Osteocyte (in vitro differentiated cells): ENCODE results near the gene RASSF3. TPM values are rescaled to one million over a fixed set of nuclear protein-coding genes. Genes with fewer than 3 reads are reported as not detected.
"Not testable (repeated sequence)": the region's sequence is repeated elsewhere in the genome, so short reads cannot be mapped to it uniquely, and the experiment has no call there.

Experiments used
- DNase-seq: peaks from one replicate; pipeline ENCODE4 v3.0.0; 2021; ENCODE audit warnings: mixed read lengths; ENCODE audit not compliant: unreplicated experiment; ENCODE audit errors: extremely low spot score
- H3K27ac Mint-ChIP-seq: one replicate; pipeline ENCODE4 v1.8.0; 2021; ENCODE audit warnings: mild to moderate bottlenecking, mixed read lengths; ENCODE audit not compliant: unreplicated experiment
- H3K27me3 Mint-ChIP-seq: one replicate; pipeline ENCODE4 v1.8.0; 2021; ENCODE audit warnings: mixed read lengths; ENCODE audit not compliant: unreplicated experiment
- H3K36me3 Mint-ChIP-seq: one replicate; pipeline ENCODE4 v1.8.0; 2021; ENCODE audit warnings: mixed read lengths; ENCODE audit not compliant: unreplicated experiment
- H3K4me1 Mint-ChIP-seq: one replicate; pipeline ENCODE4 v1.8.0; 2021; ENCODE audit warnings: mixed read lengths; ENCODE audit not compliant: unreplicated experiment
- H3K4me3 Mint-ChIP-seq: one replicate; pipeline ENCODE4 v1.8.0; 2021; ENCODE audit warnings: mild to moderate bottlenecking, moderate library complexity, mixed read lengths; ENCODE audit not compliant: unreplicated experiment
- H3K9me3 Mint-ChIP-seq: one replicate; pipeline ENCODE4 v1.8.0; 2021; ENCODE audit warnings: mixed read lengths; ENCODE audit not compliant: unreplicated experiment
- CTCF ChIP-seq: fragments of 200-600 bp; sonication (generic); IDR thresholded peaks from 2 replicates; pipeline ENCODE4 v1.5.0; 2021; ENCODE audit warnings: antibody characterized with exemption, mild to moderate bottlenecking, moderate library complexity
- total RNA-seq: library from RNA; stranded (reverse); gene quantifications from 2 replicates; pipeline ENCODE4 v1.2.1, GENCODE V29; 2021

Gene RASSF3
- total RNA-seq, 1 donor from 2014 or later: 29.0 TPM

DNA sequence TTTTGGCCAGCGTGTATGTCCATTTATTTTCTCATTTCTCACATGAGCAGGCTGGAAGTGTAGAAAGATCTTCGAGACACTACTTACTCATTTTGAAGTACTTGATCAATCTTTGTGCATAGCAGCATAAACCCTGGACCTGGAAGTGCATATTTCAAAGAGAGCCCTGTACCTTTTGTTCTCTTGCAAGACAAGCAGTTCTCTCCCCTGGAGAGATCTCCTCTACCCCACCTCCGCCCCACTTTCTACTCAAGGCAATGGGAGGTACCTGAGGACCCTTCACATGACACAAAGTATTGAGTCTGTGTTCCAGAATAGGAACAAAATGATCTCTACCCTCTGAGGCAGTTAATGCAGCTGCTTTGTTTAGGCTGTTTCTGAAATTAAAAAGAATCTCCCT, 27.4 kb upstream of the RASSF3 start:
- DNase-seq: no peak
- H3K9me3 Mint-ChIP-seq: no peaks in the 10 kb centered on the region
- TF ChIP-seq CTCF: no peak
- no peaks in the 10 kb centered on the region for H3K36me3 Mint-ChIP-seq
- peaks cover 10% of the 10 kb centered on the region for H3K4me1 Mint-ChIP-seq
- H3K27ac Mint-ChIP-seq: no peak overlapping the region
- peaks cover 18% of the 10 kb centered on the region for H3K27me3 Mint-ChIP-seq
- no peak overlapping the region for H3K4me3 Mint-ChIP-seq

GRCh38 chr12:64583395-64583770, 26.9 kb upstream of the RASSF3 start:
- H3K27ac Mint-ChIP-seq, H3K9me3 Mint-ChIP-seq, H3K4me3 Mint-ChIP-seq, H3K36me3 Mint-ChIP-seq, H3K4me1 Mint-ChIP-seq, DNase-seq: not testable (repeated sequence)
- peaks cover 18% of the 10 kb centered on the region for H3K27me3 Mint-ChIP-seq

GRCh38 chr12:64583771-64584421, 26.4 kb upstream of the RASSF3 start:
- Mint-ChIP-seq H3K27me3 (peaks cover 18% of the 10 kb centered on the region), H3K27ac (no peak overlapping the region), H3K36me3 (no peaks in the 10 kb centered on the region), H3K9me3 (no peaks in the 10 kb centered on the region), H3K4me1 (peaks cover 10% of the 10 kb centered on the region), H3K4me3 (no peak overlapping the region)
- DNase-seq: no peak
- TF ChIP-seq CTCF: no peak

DNA sequence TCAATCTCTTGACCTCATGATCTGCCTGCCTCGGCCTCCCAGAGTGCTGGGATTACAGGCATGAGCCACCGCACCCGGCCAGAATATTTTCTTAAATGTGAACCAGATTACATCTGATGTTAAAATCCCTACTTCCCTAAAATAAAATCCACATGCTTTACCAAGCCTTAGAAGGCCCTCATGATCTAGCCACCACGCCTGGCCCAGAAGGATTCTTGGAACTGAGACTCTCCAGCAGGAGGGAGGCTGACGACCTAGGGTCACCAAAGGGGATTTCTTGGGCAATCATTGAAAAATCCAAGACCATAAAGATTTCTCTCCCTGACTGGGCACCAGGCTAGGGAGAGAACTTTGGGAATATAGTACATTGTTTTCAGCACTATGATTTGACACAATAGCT, 25.2 kb upstream of the RASSF3 start:
- peaks cover 10% of the 10 kb centered on the region for H3K4me1 Mint-ChIP-seq
- H3K27me3 Mint-ChIP-seq: peaks cover 18% of the 10 kb centered on the region
- H3K36me3 Mint-ChIP-seq: no peaks in the 10 kb centered on the region
- no peak for DNase-seq
- H3K4me3 Mint-ChIP-seq: no peak overlapping the region
- no peak for TF ChIP-seq CTCF
- no peak overlapping the region for H3K27ac Mint-ChIP-seq
- H3K9me3 Mint-ChIP-seq: no peaks in the 10 kb centered on the region

DNA sequence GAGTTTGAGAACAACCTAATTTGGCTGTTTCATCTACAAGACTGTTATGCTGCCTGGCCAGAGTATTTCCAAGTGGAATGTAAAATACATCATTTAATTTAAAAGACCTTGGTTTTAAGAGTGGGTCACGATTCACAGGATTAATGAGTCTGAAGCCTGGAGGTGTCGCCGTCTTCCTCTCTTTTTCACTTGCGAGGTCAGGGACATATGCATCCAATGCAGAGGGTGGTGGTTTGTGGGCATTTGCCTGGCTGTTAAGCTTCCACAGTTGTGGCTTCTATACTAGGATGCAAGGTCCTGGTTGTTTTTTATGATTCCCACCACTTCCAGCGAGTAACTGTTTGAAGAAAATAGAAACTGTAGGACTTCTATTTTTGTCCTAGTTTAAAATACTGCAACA, 22.8 kb upstream of the RASSF3 start:
- DNase-seq: no peak
- Mint-ChIP-seq H3K4me1 (peaks cover 10% of the 10 kb centered on the region), H3K27ac (no peak overlapping the region), H3K9me3 (no peaks in the 10 kb centered on the region), H3K36me3 (no peaks in the 10 kb centered on the region), H3K27me3 (peaks cover 10% of the 10 kb centered on the region), H3K4me3 (no peak overlapping the region)
- no peak for TF ChIP-seq CTCF

DNA sequence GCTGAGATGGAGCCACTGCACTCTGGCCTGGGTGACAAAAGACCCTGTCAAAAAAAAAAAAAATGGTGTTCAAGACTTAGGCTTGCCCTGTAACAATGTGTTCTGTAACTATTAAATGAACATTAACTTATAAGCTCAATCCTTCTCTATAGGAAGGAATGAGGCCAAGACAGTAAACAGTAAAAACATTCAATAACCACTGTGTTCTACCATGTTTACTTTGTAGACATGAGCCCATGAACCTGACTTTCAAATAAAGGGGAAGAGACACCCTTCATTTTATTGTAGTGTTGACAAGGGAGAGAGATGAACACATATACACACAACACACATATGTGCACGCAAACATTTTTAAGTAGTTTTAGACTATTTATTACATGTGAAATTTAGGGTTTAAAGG, 20.1 kb upstream of the RASSF3 start:
- Mint-ChIP-seq H3K27ac (no peak overlapping the region), H3K27me3 (peaks cover 7% of the 10 kb centered on the region), H3K36me3 (no peaks in the 10 kb centered on the region), H3K9me3 (no peaks in the 10 kb centered on the region), H3K4me1 (no peaks in the 10 kb centered on the region), H3K4me3 (no peak overlapping the region)
- DNase-seq: no peak
- TF ChIP-seq CTCF: no peak
